ENCODE data around the gene C14orf132. TPM values are rescaled to one million over a fixed set of nuclear protein-coding genes. Genes with fewer than 3 reads are reported as not detected.

C14orf132 gene
- total RNA-seq, 6 donors from 2014 or later = 36.7 to 64.6 (median 59.6) TPM

GRCh38 chr14:96038558-96038919 lies 623 bp upstream of the C14orf132 start:
- Histone ChIP-seq H3K36me3 (no peaks in the 10 kb centered on the region), H3K4me1 (peaks cover 14 to 55% (median 32%) of the 10 kb centered on the region in 4 donors), H3K9me3 (no peaks in the 10 kb centered on the region), H3K27ac (peak overlapping the region; percentile 79 to 91 (median 86)), H3K4me3 (peak overlapping the region; percentile 43 to 87 (median 80)), H3K27me3 (peaks cover 0 to 8% (median 3%) of the 10 kb centered on the region in 4 donors)
- TF ChIP-seq, protein P1, sequence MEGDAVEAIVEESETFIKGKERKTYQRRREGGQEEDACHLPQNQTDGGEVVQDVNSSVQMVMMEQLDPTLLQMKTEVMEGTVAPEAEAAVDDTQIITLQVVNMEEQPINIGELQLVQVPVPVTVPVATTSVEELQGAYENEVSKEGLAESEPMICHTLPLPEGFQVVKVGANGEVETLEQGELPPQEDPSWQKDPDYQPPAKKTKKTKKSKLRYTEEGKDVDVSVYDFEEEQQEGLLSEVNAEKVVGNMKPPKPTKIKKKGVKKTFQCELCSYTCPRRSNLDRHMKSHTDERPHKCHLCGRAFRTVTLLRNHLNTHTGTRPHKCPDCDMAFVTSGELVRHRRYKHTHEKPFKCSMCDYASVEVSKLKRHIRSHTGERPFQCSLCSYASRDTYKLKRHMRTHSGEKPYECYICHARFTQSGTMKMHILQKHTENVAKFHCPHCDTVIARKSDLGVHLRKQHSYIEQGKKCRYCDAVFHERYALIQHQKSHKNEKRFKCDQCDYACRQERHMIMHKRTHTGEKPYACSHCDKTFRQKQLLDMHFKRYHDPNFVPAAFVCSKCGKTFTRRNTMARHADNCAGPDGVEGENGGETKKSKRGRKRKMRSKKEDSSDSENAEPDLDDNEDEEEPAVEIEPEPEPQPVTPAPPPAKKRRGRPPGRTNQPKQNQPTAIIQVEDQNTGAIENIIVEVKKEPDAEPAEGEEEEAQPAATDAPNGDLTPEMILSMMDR (IDR thresholded peaks at IDR 0.05) = no peak
- TF ChIP-seq POLR2AphosphoS5 (IDR thresholded peaks at IDR 0.05) (no peak), EP300 (IDR thresholded peaks at IDR 0.05) (no peak), POLR2A (IDR thresholded peaks at IDR 0.05) (no peak)
- peak in 1 of 2 donors; percentile 50 for DNase-seq
- WGBS, 2 donors = 22 to 24% methylated on average over 10 of the region's 10 CpGs
- peak; percentile 3 to 41 for ATAC-seq (ENCODE audit: low FRiP score in 2 of 2)

GRCh38 chr14:96039633-96040311 lies 610 bp downstream of the C14orf132 start:
- Histone ChIP-seq H3K4me3 (peak overlapping the region; percentile 43 to 87 (median 80)), H3K4me1 (peaks cover 14 to 55% (median 32%) of the 10 kb centered on the region in 4 donors), H3K9me3 (no peaks in the 10 kb centered on the region), H3K27ac (peak overlapping the region; percentile 79 to 91 (median 86)), H3K27me3 (peaks cover 0 to 8% (median 3%) of the 10 kb centered on the region in 4 donors), H3K36me3 (no peaks in the 10 kb centered on the region)
- DNase-seq (peak; percentile 35 to 86), ATAC-seq (ENCODE audit: low FRiP score in 2 of 2) (peak in 1 of 2 donors; percentile 44)
- WGBS, 2 donors = 1% methylated on average over 25 of the region's 56 CpGs; no CpG with 5 or more reads in 1 of the 2 donors
- TF ChIP-seq POLR2A (IDR thresholded peaks at IDR 0.05) = no peak
- TF ChIP-seq, protein P1 (IDR thresholded peaks at IDR 0.05) = no peak
- TF ChIP-seq POLR2AphosphoS5 (IDR thresholded peaks at IDR 0.05) = no peak
- no peak for TF ChIP-seq EP300 (IDR thresholded peaks at IDR 0.05)

DNA sequence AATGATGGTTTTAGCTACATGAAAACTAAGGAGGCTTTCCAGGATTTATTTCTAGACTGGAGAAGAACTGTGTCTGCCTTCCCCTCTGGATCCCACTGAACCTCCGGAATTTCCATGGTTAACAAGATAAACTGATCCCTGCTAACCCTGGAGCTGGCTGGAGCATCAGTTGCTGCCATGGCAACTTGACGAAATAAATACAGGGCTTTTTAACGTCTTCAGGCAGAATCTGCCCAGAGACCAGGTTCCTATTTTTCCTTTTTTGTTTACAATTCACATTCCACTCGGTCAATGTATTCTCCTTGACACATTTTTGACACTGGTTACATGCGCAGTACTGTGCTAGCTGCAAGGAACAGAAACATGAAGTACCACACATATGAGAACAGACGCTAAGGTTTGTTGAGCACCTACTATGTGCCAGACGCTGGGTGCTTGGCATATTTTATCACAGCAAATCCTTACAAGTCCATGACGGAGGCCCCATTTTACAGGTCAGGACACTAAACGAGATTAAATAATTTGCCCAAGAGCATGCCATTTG lies 1.7 kb downstream of the C14orf132 start:
- Histone ChIP-seq H3K27me3 (peaks cover 0 to 8% (median 3%) of the 10 kb centered on the region in 4 donors), H3K4me1 (peaks cover 14 to 55% (median 32%) of the 10 kb centered on the region in 4 donors), H3K27ac (peak overlapping the region in 1 of 4 donors; percentile 90), H3K4me3 (peak overlapping the region in 3 of 4 donors; percentile 78 to 87 (median 81)), H3K9me3 (no peaks in the 10 kb centered on the region), H3K36me3 (no peaks in the 10 kb centered on the region)
- TF ChIP-seq EP300 (IDR thresholded peaks at IDR 0.05) (no peak), POLR2A (IDR thresholded peaks at IDR 0.05) (no peak), POLR2AphosphoS5 (IDR thresholded peaks at IDR 0.05) (no peak)
- TF ChIP-seq, protein P1 (IDR thresholded peaks at IDR 0.05) = no peak
- DNase-seq (no peak), ATAC-seq (ENCODE audit: low FRiP score in 2 of 2) (no peak)
- WGBS, 2 donors = 49 to 60% methylated on average over 9 of the region's 9 CpGs

DNA sequence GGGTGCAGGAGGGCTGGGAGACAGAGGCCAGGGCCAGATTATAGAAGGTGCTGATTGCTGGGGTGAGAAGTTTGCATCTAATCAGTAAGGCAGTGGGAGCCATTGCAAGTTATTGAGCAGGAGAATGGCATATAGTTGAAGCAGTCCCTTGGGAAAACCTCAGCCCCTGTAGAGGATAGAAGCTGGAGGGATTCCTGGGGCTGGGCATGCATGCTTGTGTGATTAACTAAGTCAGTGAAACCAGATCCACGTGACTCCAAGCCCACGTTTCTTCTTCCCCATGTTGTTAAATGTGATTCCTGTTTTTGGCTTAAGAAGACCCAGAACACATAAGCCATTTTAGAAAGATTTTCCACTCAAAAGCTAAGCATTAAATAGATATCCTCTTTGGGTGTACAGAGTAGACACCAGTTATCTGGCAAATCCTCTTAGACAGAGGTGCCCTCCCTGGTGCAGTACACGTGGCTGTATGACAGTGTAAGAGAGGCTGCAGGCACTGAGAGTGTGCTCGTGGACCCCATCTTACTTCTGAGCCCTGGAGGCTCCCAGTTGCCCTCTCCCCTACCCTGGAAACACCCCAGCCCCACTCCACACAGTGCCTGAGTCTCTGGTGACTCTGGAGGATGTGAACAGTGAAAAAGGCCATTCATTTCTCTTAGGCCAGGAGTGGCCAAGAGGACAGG lies 3.2 kb downstream of the C14orf132 start:
- TF ChIP-seq EP300 (IDR thresholded peaks at IDR 0.05) = no peak
- TF ChIP-seq, protein P1 (IDR thresholded peaks at IDR 0.05) = no peak
- TF ChIP-seq POLR2AphosphoS5 (IDR thresholded peaks at IDR 0.05) = no peak
- no peak for TF ChIP-seq POLR2A (IDR thresholded peaks at IDR 0.05)
- ATAC-seq (ENCODE audit: low FRiP score in 2 of 2) (no peak), DNase-seq (no peak)
- H3K4me3 ChIP-seq = no peak overlapping the region
- H3K9me3 ChIP-seq = no peaks in the 10 kb centered on the region
- 59 to 82% methylated on average over 2 to 4 of the region's 4 CpGs for WGBS, 2 donors
- peaks cover 14 to 55% (median 32%) of the 10 kb centered on the region in 4 donors for H3K4me1 ChIP-seq
- H3K27me3 ChIP-seq = peaks cover 0 to 8% (median 3%) of the 10 kb centered on the region in 4 donors
- H3K27ac ChIP-seq = no peak overlapping the region
- H3K36me3 ChIP-seq = no peaks in the 10 kb centered on the region
